BJ (cell line): ENCODE data around the gene CACNA1I. TPM values are rescaled to one million over a fixed set of nuclear protein-coding genes. Genes with fewer than 3 reads are reported as not detected.

Experiments
- CTCF ChIA-PET: fragments of 350-600 bp; formaldehyde crosslinking; extraction: SDS; loops from one replicate; lab custom pipeline; 2021; ENCODE audit warnings: antibody characterized with exemption, inconsistent platforms; lab: Yijun Ruan, JAX
- POLR2A ChIA-PET: fragments of 300-600 bp; sonication (Branson Sonifier 250); formaldehyde crosslinking; extraction: SDS; loops from one replicate; lab custom pipeline; 2021; ENCODE audit warnings: antibody characterized with exemption; lab: Charles Lee
- DNase-seq: peaks from one replicate; pipeline ENCODE4 v3.0.0-alpha.2; 2011; ENCODE audit warnings: low read depth
- H3K27me3 ChIP-seq: 2 replicates; pipeline ENCODE4 v1.6.0; 2011; ENCODE audit warnings: low read length; ENCODE audit not compliant: control insufficient read depth, insufficient read depth
- H3K36me3 ChIP-seq: 2 replicates; pipeline ENCODE4 v1.5.1; 2011; ENCODE audit warnings: low read length; ENCODE audit not compliant: control insufficient read depth, insufficient read depth
- H3K4me3 ChIP-seq: 2 replicates; pipeline ENCODE4 v1.5.1; 2011; ENCODE audit warnings: low read depth, mild to moderate bottlenecking, control low read depth, low read length
- polyA plus RNA-seq: library from polyadenylated mRNA; depleted of rRNA; stranded (reverse); fragments of >200 nt; gene quantifications from 2 replicates; pipeline ENCODE4 v1.2.3, GENCODE V29; 2011
- TF ChIP-seq, protein P1 (sequence below): IDR thresholded peaks from 2 replicates; pipeline ENCODE4 v1.5.1; 2011; ENCODE audit warnings: low read depth, mild to moderate bottlenecking, control low read depth, inconsistent platforms, low read length, moderate library complexity; ENCODE audit not compliant: insufficient read depth

CACNA1I gene
- polyA plus RNA-seq, 1 experiment, result 0.01 TPM

DNA sequence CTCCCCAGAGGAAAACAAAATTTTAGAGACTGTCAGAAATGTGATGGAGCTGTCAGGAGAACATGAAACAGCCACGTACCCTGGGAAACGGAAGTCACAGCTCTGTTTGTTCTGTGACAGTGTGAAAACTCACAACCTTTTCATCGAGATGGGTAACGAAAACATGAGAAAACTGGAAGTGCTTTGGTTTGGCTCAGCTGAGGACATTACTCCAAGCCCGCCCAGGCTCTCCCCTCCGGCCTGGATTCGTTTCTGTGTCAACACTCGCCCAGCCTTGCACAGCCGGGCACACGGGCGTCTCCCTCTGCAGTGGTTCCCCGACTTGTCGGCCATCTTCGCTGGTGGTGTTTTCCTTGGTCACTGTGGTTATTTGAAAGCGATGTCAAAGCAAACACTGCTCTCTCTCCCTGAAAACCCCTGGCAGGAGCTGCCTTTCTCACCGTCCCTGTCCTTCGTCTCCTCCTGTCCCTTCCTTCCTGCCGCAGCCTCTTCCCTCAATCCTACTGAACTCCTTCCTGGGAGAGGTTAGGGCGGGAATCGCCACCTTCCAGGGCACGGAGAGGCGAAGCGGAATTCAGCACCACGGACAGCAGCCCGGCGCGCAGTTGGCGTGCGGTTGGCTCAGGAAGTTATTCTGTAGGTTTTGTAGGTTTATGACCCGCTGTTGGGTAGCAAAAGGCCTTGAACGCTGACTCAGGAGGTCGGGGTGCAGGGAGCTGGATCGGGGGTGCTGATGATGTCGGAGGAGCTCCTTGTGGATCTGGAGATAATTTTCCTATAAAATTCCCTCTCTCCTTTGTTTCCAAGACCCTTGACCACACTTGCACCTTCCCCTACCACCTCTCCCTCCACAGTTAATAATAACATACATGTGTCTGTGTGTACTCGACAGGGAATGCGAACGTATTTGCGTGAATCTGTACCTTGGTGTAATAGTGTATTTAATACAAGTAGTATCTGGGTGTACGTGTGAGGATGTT is 24.9 kb upstream of the CACNA1I start:
- Histone ChIP-seq H3K4me3 (no peak overlapping the region), H3K27me3 (peaks cover 1% of the 10 kb centered on the region; the same call in 1 of the 2 replicates), H3K36me3 (no peaks in the 10 kb centered on the region)
- CTCF ChIA-PET, result interaction anchor here (5.4 to 24.6 kb wide), 2 partner anchors 11 to 485 kb away, joined by 36 to 476 read pairs; no protein-coding TSS in a partner anchor
- TF ChIP-seq, protein P1, sequence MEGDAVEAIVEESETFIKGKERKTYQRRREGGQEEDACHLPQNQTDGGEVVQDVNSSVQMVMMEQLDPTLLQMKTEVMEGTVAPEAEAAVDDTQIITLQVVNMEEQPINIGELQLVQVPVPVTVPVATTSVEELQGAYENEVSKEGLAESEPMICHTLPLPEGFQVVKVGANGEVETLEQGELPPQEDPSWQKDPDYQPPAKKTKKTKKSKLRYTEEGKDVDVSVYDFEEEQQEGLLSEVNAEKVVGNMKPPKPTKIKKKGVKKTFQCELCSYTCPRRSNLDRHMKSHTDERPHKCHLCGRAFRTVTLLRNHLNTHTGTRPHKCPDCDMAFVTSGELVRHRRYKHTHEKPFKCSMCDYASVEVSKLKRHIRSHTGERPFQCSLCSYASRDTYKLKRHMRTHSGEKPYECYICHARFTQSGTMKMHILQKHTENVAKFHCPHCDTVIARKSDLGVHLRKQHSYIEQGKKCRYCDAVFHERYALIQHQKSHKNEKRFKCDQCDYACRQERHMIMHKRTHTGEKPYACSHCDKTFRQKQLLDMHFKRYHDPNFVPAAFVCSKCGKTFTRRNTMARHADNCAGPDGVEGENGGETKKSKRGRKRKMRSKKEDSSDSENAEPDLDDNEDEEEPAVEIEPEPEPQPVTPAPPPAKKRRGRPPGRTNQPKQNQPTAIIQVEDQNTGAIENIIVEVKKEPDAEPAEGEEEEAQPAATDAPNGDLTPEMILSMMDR, result no peak
- POLR2A ChIA-PET, result no interaction called here
- no peak for DNase-seq

DNA sequence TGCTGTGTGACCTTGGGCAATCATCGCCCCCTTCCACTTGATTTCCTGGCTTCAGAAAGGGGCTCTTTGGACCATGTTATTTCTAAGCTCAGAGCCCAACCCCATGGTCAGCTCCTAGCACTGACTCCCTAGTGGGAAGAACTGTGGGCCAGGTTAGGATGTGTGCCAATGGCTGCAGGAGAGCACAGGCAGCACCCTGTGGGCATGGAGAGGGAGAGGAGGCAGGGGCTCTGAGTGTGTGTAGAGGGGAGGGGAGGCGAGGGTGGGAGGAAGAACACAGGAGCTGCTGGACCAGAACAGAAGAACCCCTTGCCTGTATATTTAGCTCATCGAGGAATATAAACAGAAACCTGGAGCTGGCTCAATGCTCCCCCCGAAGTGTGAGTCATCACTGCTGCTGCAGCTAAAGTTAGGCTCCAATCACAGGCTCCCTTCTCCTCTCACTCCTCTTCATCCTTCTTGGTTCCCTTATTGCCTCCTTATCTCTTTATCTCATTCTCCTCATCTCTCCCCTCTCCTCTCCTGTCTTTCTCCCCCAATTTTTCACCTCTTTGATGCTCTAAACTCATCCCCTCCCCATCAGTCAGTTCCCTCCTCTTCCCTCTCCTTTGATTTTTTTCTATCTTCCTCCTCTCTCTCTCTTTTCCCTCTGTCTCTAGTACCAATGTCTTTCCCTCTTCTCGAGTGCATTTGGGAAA is 23.5 kb upstream of the CACNA1I start:
- POLR2A ChIA-PET, result no interaction called here
- TF ChIP-seq, protein P1, result no peak
- Histone ChIP-seq H3K27me3 (peaks cover 4% of the 10 kb centered on the region), H3K36me3 (no peaks in the 10 kb centered on the region), H3K4me3 (no peak overlapping the region)
- CTCF ChIA-PET, result interaction anchor here (0.6 to 24.6 kb wide), 4 partner anchors 12 to 484 kb away, joined by 3 to 476 read pairs (median 20); no protein-coding TSS in a partner anchor
- DNase-seq, result no peak

DNA sequence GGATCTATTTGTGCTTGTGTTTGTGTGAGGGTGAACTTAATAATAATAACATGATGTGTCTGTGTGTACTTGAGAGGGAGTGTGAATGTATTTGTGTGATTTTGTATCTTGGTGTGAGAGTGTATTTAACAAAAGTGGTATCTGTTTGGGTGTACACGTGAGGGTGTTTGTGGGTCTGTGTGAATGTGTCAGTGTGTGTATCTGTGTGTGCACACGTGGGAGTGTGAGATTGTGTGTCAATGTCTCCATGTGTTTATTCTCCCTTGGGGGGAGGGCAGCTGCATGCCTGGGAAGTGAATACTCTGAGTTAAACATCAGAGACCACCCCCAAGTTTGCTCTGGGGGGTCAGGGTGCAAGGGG is 23.0 kb upstream of the CACNA1I start:
- POLR2A ChIA-PET, result no interaction called here
- DNase-seq, result no peak
- Histone ChIP-seq H3K27me3 (peaks cover 5% of the 10 kb centered on the region), H3K36me3 (no peaks in the 10 kb centered on the region), H3K4me3 (no peak overlapping the region)
- TF ChIP-seq, protein P1, result no peak
- CTCF ChIA-PET, result interaction anchor here (0.6 to 24.6 kb wide), 4 partner anchors 13 to 484 kb away, joined by 3 to 476 read pairs (median 20); no protein-coding TSS in a partner anchor

DNA sequence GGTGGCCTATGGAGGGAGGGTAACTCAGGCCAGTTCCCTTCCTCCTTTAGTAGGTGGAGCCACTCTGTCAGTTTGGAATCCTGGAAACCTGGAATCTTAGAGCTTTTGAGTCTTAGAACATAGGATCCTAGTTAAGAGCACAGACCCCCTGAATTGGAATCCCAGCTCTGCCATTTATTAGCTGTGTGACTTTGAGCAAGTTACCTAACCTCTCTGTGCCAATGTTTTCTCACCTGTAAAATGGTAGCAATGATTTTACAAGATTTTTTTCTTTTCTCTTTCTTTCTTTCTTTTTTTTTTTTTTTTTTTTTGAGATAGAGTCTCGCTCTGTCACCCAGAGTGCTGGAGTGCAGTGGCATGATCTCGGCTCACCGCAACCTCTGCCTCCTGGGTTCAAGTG is 17.1 kb upstream of the CACNA1I start:
- no peak overlapping the region for H3K4me3 ChIP-seq
- POLR2A ChIA-PET, result no interaction called here
- CTCF ChIA-PET, result no interaction called here
- peaks cover 27% of the 10 kb centered on the region for H3K27me3 ChIP-seq
- TF ChIP-seq, protein P1, result no peak
- no peak for DNase-seq
- H3K36me3 ChIP-seq, result no peaks in the 10 kb centered on the region

DNA sequence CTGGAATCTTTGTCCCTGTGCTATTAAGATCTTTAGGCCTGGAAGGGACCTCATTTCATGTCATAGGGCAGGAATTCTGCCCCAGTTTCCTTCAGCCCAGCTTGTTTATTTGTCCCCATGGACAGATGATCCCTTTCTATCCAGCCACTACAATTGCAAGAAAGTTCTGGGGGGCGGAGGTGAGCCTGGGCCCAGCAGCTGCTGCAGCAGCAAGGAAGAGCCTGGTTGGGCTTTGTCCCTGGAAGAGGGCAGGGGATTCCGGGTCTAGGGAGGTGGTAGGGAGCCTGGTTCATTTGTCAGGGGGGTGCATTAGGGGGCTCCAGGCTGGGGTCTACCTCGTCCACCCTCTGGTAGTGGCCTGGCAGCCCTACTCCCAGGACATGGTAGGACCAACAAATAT is 16.4 kb upstream of the CACNA1I start:
- ChIA-PET CTCF (no interaction called here), POLR2A (no interaction called here)
- Histone ChIP-seq H3K36me3 (no peaks in the 10 kb centered on the region), H3K27me3 (peaks cover 33% of the 10 kb centered on the region), H3K4me3 (no peak overlapping the region)
- TF ChIP-seq, protein P1, result no peak
- no peak for DNase-seq
